ENCODE data around the gene PDYN.

The PDYN gene

GRCh38 chr20:1994627-1995026, 769 bp upstream of the PDYN start:
- DNase-seq (ENCODE audit: low read depth) = no peak

DNA sequence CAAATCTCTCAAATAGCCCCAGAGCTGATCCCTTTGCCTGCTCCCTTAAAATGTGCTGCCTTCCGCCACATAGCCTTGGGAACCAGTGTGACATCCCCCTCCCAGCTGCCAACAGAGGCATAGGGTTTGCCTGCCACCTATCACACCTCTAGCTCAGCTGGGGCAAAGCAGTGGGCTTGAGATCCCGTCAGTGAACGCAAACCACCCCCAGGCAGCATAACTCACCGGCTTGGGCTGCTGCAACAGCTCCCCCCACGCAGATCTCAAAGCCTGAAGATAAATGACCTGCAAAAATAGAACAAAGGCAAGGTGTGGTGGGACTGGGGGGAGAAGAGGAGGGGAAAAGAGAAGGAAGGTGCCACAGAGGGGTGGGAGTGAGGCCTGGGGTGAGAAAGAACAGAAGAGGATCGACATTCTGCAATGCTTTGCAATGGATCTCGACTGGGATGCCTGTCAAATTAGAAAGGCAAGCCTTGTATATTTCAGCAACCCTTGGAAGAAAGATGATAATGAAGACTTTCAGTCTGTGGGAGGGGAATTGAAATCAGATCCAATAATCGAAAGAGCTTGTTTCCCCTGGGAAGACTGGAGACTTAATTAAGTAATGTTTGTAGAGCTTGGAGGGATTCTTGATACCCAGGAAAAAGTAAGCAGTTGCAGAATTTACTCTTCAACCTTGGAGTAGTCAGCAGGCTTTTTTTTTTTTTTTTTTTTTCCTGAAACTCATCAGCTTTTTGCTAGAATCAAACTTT, 1.3 kb downstream of the PDYN start:
- no peak for DNase-seq (ENCODE audit: low read depth)

- DNase-seq (ENCODE audit: low read depth) = no peak
Observed at GRCh38 chr20:1987826-1988225, 6.0 kb downstream of the PDYN start.

DNA sequence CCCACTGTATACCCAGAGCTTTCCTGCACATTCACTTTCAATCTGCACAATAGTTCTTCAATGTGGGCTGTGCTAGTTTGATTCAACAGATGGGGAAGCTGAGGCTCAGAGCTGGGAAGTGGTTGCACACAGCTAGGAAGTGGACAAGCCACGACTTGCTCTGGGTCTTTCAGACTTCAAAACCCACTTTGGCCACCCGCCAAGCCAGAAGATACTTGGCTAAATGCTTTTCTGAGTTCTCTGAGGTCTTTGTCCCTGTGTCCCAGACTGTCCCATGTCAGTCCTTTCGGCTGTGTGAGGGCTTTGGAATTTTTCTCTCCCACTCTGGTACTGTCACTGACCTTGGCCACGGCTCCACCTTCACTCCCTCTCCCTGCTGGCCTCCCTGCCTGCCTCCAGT, 10.6 kb downstream of the PDYN start:
- DNase-seq (ENCODE audit: low read depth) = no peak

DNA sequence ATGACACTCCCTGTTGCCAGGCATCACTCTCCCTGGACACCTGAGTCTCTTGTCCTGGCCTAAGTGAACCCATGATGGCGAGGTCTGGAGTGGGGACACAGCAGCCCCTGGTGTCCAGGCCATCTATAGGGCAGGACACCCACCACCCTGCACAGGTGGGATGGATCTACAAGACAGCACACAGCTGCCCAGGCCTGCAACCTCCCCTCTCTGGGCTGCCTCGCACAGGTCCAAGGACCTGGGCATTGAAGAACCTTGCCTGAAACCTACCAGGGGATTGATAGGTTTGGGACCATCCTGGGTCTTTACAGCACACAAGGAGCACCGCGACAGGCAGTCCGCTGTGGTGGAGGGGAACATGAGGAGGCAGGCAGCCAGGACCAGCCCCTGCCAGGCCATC, 11.2 kb downstream of the PDYN start:
- no peak for DNase-seq (ENCODE audit: low read depth)

DNA sequence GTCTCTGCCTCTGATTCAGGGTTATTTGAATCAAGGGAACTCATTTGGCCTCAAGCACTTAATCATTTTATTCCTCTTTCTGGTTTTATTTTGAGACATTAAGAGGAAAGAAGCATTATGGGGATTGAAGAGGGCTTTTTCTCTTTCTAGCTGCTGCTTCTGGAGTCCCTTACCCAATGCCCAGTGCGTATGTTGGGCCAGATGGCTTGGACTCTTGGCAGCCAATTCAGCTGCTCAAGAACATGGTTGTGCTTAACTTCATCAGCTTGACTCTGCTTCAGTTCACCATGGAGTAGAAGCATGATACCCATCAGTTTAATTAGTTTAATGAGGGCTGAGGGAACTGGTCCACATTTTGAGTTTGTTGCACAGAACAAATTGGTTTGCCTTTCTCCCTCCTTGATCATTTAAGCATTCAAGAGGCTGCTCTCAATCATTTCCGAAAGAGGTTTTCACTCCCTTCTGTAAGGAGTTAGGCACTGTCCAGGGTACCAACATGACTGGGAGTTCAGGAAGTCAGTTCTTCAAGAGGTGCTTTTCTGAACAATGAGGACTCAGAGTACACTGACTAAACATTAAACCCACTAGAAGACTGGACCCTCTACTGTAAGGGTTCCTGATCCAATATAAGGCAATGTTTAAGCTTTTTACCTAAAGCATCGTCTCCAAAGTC, 14.6 kb downstream of the PDYN start:
- DNase-seq (ENCODE audit: low read depth) = no peak

DNA sequence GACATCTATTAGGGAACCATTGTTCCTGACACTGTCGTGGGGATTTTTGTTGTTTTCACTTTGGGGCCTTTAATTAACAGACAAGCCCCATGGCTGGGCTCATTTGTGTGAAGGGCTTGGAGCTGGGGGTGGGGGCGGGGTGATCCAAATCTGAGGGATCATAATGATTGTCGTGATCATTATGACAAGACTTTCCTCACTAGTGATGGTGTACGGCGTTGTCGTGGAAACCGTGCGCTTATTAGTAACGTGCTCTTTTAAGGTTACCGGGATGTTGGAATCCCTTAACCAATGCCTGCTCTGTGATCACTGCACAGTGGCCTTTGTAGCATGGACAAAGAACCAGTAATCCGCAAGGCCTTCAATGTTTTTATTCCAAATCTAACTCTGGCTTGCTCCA, 18.6 kb downstream of the PDYN start:
- DNase-seq (ENCODE audit: low read depth) = no peak

- DNase-seq (ENCODE audit: low read depth) = no peak
Observed at GRCh38 chr20:1973601-1974440, 20.0 kb downstream of the PDYN start.

DNA sequence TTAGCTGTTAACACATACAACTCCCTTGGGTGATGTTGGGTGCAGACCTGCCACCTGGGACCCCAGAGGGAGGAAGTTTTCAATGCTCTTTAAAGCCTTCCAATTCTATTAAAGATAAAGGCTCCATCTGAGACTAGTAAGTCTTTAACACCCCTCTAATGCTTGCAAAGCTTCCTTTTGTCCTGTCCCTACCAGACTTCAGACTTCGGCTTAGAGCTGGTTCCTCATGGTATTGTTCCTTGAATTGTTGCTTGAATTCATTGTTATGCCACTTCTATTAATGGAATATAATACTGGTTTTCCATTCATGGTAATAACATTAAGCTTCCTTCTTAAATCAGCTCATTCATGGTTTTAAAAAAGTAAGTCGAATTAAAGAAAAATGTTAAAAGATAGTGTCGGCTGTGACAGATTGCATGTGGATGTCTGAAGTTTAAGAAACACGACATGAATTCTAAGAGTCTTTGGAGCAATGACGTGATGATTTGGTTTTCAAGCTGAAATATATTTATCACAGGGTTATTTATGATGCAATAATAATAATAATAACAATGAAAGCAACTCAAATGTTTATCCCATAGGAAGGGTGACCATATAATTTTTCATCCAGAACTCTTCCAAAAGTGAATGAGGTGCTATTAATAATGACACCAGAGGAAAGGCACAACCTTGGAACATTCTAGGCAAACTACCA, 21.8 kb downstream of the PDYN start:
- no peak for DNase-seq (ENCODE audit: low read depth)

GRCh38 chr20:1968964-1969363, 24.9 kb downstream of the PDYN start:
- no peak for DNase-seq (ENCODE audit: low read depth)

DNA sequence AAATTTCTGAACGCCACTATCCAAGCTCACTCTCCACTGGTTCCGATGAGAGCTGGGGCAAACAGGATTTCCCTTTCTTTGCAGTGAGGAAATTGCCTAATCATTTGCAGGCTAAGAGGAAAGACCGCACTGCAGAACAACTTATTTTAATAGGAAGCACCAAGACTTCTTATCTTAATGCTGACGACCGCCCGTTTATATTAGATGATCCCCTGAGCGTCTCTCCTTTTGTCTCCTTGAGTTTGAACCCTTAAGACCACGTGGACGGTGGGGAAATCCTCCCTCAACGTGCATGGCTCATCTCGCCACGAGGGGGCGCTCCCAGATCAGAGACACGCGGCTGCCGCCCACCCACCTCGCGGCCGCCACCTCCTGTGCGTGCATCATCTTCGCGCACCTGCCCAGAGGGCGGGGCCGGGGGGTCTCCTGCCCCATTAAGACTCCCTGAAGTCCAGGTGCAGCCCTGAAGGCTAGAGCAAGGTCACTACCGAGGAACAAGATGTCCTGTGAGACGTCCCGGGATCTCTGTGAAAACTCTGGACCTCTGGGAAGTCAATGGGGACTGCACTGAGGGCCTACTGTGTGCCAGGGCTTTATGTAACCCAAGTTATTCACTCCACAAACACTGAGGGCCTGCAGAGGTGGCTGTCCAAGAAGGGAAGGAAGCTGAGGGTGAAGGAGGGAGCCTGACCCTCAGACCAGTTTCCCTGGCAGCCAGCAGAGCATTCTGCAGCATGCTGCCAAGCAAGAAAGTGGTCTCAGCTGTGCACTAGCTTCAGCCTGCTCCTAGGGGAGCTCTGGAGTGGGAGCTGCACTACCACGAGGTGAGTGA, 28.1 kb downstream of the PDYN start:
- peak; percentile 79 for DNase-seq (ENCODE audit: low read depth)

DNA sequence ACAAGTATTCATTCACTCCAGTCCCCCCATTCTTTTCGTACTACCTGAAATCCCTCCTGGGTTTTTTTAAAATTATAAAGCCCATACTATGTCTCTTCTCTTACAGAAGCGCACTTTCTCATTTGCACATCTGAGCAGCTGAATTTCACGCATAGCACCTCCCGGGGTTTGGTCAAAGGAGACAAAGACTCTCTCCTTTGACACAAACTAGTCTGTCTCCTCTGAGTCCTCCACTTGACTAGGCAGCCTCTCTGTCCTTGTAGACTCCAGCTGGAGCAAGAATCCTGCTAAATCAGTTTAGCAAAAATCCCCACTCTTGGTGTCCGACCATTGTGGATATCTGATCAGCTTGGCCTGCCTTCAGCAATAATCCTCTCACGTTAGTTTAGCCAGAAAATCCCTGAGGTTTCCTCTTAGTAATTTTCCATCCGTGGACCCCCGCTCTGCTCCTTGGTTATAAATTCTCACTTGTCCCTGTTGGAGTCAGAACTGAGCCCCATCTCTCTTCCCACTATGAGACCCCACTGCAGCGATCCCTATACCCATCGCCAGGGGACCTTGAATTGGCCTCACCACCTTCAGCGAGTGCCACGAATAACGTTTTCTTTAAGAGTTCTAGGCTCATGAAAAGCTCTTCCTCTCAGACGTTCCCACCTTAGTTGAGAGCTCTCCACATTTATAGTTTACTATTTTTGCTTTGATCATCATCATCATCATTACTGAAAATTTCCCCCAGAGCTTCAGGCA, 29.0 kb downstream of the PDYN start:
- peak; percentile 5 for DNase-seq (ENCODE audit: low read depth)

DNA sequence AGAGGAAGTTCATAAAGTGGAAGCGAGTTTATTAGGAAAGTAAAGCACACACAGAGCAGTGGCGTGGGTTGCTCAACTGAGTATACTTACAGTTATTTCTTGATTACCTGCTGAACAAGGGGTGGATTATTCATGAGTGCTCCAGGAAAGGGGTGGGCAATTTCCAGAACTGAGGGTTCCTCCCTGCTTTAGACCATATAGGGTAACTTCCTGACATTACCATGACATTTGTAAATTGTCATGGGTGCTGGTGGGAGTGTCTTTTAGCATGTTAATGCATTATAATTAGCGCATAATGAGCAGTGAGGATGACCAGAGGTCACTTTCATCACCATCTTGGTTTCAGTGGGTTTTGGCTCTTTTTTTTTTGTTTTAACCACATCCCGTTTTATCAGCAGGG, 29.8 kb downstream of the PDYN start:
- DNase-seq (ENCODE audit: low read depth) = no peak

- no peak for DNase-seq (ENCODE audit: low read depth)
Observed at GRCh38 chr20:1961374-1961773, 32.5 kb downstream of the PDYN start.

GRCh38 chr20:1959156-1959555, 34.7 kb downstream of the PDYN start:
- no peak for DNase-seq (ENCODE audit: low read depth)

- no peak for DNase-seq (ENCODE audit: low read depth)
Observed at GRCh38 chr20:1958426-1958825, 35.4 kb downstream of the PDYN start.

- no peak for DNase-seq (ENCODE audit: low read depth)
Observed at GRCh38 chr20:1955217-1955616, 38.6 kb downstream of the PDYN start.

GRCh38 chr20:1953621-1954020, 40.2 kb downstream of the PDYN start:
- no peak for DNase-seq (ENCODE audit: low read depth)

DNA sequence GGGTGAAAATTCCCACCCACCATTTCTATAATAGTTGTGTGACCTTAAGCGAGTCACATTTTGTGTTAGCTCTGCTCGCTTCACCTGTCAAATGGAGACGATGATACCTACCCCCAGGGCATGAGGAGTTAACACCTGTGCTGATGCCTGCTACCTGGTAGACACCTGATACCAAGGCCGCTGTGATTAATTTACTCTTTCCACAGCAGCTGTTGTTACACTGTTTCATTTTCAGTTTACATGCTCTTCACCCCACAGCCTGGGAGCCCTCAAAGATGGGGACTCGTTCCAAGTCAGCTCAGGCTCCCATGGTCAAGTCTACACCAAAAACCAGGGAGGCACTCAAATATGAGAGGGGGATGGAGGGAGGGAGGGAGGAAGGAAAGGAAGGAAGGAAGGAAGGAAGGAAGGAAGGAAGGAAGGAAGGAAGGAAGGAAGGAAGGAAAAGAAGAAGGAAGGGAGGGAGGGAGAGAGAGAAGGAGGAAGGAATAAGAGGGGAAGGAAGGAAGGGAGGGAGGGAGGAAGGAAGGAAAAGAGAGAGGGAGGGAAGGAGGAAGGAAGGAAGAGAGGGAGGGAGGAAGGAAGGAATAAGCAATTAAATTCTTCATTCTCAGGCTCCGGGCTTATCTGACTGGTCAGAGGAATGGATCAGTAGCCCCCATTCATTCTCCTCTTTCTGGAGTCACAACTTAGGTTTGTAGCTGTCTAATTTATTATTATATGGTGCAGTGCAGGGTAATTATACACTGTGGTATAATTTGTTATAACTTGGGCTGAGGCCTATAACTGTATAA, 40.9 kb downstream of the PDYN start:
- DNase-seq (ENCODE audit: low read depth) = no peak
